Aorta (tissue), 5 donors: ENCODE data around the gene EXD3. TPM values are rescaled to one million over a fixed set of nuclear protein-coding genes. Genes with fewer than 3 reads are reported as not detected.
A peak's percentile ranks its signal among the peaks of the same experiment; 100 is the strongest.

ENCODE experiments used
- ATAC-seq: fragments of 200-7000 bp; cut with Tn5 transposase; one replicate; pipeline ENCODE4 v1.9.1; 2022; ENCODE audit warnings: moderate library complexity; ENCODE audit not compliant: low FRiP score
- DNase-seq, 2 donors: peaks; one replicate each; pipeline ENCODE4 v3.0.0-alpha.2; 2020
- H3K27ac ChIP-seq, 2 donors: one replicate each; pipeline ENCODE4 v1.5.1; 2013; ENCODE audit warnings: low read length in 2 of 2, mild to moderate bottlenecking in 2 of 2, moderate library complexity in 2 of 2, control low read depth in 1 of 2, inconsistent platforms in 1 of 2, low read depth in 1 of 2
- H3K27me3 ChIP-seq, 2 donors: one replicate each; pipeline ENCODE4 v1.6.1; 2013; ENCODE audit warnings: control low read depth in 1 of 2, low read length in 1 of 2, mild to moderate bottlenecking in 1 of 2, moderate library complexity in 1 of 2; ENCODE audit not compliant: insufficient read depth in 2 of 2, control insufficient read depth in 1 of 2
- H3K36me3 ChIP-seq, 2 donors: one replicate each; pipeline ENCODE4 v1.6.1; 2013; ENCODE audit warnings: control low read depth in 1 of 2, low read length in 1 of 2, mild to moderate bottlenecking in 1 of 2; ENCODE audit not compliant: insufficient read depth in 2 of 2, control insufficient read depth in 1 of 2
- H3K4me1 ChIP-seq, 2 donors: one replicate each; pipeline ENCODE4 v1.6.1; 2013; ENCODE audit warnings: low read length in 2 of 2, control low read depth in 1 of 2, mild to moderate bottlenecking in 1 of 2, moderate library complexity in 1 of 2; ENCODE audit not compliant: insufficient read depth in 2 of 2, control insufficient read depth in 1 of 2
- H3K4me3 ChIP-seq, 2 donors: one replicate each; pipeline ENCODE4 v1.5.1; 2013; ENCODE audit warnings: low read length in 2 of 2, control low read depth in 1 of 2, mild to moderate bottlenecking in 1 of 2
- H3K9me3 ChIP-seq: one replicate; pipeline ENCODE4 v1.6.1; 2013; ENCODE audit warnings: mild to moderate bottlenecking, low read length; ENCODE audit not compliant: control insufficient read depth
- WGBS, 2 donors: extraction: QIAGEN DNeasy Blood & Tissue Kit; methylation state at CpG; one replicate each; pipeline ENCODE4 v1.1.7; 2013; 5-methylcytosine and 5-hydroxymethylcytosine counted together
- intact Hi-C, 2 donors: fragments of 100-400 bp; cut with DNase I; formaldehyde crosslinking; loops; one replicate each; pipeline versions ENCODE4 v1.14.2 to v1.15.0; 2022
- polyA plus RNA-seq, 2 donors: library from polyadenylated mRNA; stranded (reverse); fragments of 200-250 nt; gene quantifications; one replicate each; pipeline ENCODE4 v1.2.3, GENCODE V29; 2013
- total RNA-seq, 2 donors: library from RNA; stranded (reverse); fragmentation: NEBNext Ultra II Directional; extraction: Animal tissue kit (Norgen Biotek cat#: 25700); gene quantifications; one replicate each; pipeline ENCODE4 v1.2.1, GENCODE V29; 2021
- donor health status: healthy with polysubstance abuse.
- donor health status: Bipolar disorder and iron deficiency.
- donor health status: DM: no; HTN: no; CAD: no.
- donor health status: DM: no; HTN: no; CAD: no.
- donor health status: DM: yes; HTN: yes; CAD: no.

EXD3 gene
- total and polyA plus RNA-seq, 4 donors = 15.9 to 96.8 (median 30.0) TPM

DNA sequence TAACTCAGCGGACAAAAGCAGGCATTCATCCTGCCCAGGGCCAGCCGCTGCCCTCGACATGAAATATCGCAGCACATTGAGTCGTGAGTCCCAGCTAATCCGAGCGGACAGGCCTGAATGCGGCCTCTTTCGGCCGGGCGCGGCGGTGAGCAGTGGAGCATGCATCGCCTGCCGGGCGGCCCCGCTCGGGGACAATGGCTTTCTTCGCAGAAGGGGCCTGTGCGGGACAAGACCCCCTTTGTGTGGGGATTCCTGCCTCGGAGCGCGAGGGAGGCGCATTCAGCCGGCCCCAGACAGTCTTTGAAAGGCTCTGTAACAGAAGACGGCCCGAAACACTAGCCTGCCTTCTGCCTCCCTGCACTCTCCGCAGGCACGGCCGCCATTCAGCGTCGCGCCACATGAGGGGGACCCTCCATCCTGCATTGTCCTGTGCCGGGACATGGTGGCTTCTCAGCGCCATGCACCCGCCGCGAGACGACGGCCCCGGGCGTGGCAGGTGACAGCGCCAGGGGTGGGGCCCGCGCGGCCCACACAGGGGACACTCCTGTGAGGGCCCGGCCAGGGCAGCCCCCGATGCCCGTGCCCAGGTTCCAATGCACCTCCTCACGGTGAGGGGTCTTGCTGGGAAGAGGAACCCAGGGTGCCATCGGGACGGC lies 52.0 kb downstream of the EXD3 start:
- ATAC-seq (no peak), DNase-seq (peak; percentile 37 to 71)
- no peaks in the 10 kb centered on the region for H3K36me3 ChIP-seq
- intact Hi-C loops = no loop called here
- no peak overlapping the region for H3K27ac ChIP-seq
- H3K27me3 ChIP-seq = no peaks in the 10 kb centered on the region
- H3K9me3 ChIP-seq = no peaks in the 10 kb centered on the region
- H3K4me3 ChIP-seq = no peak overlapping the region
- WGBS, 2 donors = 93% methylated on average over 52 of the region's 52 CpGs
- H3K4me1 ChIP-seq = no peaks in the 10 kb centered on the region

DNA sequence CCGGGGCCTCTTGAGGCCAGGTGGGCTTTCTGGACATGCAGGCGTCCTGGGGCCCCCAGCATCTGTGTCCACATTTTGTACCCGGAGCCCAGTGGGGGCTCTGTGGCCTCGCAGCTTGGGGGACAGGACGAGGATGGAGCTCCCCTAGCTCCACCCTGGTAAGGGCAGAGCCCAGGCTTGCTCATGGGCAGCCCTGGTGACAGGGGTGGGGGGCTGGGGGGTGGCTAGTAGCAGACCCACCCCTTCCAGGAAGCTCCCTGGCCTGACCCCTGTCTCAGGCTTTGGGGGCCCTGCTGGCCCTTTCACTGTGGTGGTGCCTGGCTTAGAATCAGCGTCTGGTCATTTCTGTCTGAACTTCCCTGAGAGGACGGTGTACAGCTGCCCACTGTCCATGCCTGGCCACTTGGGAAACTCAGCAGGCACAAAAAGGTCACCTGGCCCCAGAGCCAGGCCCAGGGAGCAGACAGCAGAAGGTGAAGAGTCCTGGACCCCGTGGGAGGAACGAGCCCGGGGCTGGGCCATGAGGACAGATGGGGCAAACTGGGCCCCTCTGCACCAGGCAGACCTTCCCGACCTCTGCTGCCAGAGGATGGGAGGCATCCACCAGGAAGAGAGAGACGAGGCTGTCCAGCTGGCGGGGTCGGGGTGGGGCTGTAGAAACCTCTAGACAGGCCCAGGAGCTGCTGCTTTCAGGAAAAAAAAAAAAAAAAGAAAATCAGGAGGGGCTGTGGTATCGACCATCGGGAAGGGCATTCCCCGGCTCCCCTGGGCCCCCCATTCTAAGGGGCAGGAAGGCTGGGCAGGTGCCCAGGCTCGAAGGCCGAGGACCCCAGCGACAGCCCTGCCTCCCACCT lies 52.8 kb downstream of the EXD3 start:
- no peak overlapping the region for H3K4me3 ChIP-seq
- no peaks in the 10 kb centered on the region for H3K27me3 ChIP-seq
- WGBS, 2 donors = 89 to 92% methylated on average over 20 of the region's 20 CpGs
- H3K4me1 ChIP-seq = no peaks in the 10 kb centered on the region
- no peaks in the 10 kb centered on the region for H3K36me3 ChIP-seq
- DNase-seq (peak; percentile 25 to 46), ATAC-seq (no peak)
- intact Hi-C loops = no loop called here
- H3K9me3 ChIP-seq = no peaks in the 10 kb centered on the region
- H3K27ac ChIP-seq = no peak overlapping the region

DNA sequence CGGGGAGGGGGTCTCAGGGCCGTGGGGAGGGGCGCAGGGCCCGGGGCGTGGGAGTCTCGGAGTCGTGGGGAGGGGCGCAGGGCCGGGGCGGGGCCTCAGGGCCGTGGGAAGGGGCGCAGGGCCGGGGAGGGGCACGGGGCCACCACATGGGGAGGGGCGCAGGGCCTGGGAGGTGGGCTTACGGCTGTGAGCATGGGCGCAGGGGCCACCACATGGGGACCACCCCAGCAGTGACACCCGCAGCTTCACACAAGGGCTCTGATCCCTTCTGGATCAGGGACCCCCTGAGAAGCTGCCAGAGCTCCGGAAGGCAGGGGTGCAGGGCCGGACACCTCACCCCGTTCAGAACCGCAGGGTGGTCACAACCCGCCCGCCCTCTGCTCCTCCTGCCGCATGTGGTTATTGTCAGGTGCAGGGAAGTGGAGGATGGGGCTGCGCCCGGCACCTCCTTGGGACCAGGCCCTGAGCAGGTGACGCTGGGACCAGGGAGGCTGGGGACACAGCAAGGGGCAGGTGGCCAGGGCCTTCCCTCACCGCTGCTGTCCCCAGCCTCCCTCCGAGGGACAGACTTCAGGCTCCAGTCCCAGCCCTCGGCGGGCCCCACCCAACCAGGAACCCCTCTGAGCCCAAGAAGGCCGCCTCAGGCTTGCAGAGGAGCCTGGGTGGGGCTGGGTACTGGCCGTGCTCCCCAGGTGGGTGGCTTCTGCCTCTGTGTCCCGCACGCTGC lies 53.7 kb downstream of the EXD3 start:
- H3K27ac ChIP-seq = no peak overlapping the region
- ATAC-seq (no peak), DNase-seq (peak in 1 of 2 donors; percentile 68)
- WGBS, 2 donors = 82 to 86% methylated on average over 26 to 36 of the region's 36 CpGs
- no peaks in the 10 kb centered on the region for H3K4me1 ChIP-seq
- H3K4me3 ChIP-seq = no peak overlapping the region
- H3K9me3 ChIP-seq = no peaks in the 10 kb centered on the region
- no peaks in the 10 kb centered on the region for H3K36me3 ChIP-seq
- no peaks in the 10 kb centered on the region for H3K27me3 ChIP-seq
- intact Hi-C loops = no loop called here

DNA sequence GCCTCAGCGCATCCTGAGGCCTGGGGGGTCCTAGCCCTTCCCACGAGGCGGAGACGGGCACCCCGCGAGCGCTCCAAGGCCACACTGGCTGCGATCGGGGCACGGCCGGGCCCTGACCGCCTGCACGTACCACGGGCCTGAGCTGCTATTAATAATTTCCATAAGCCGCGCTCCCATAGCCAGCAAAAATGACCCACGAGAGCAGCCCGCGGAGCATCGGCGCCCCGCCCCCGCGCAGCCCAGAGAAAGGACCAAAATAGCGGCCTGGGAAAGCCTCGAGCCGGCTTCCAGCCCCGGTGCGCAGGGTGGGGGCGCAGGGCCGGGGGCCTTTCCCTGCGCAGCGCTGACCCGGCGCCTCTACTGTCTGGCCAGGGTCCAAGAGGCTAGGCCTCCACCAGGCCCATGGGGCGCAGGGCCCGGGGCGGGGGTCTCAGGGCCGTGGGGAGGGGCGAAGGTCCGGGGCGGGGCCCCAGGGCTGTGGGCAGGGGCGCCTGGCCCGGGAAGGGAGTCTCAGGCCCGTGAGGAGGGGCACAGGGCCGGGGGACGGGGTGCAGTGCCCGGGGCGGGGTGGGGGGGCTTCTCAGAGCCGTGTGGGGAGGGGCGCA lies 54.4 kb downstream of the EXD3 start:
- Histone ChIP-seq H3K27me3 (no peaks in the 10 kb centered on the region), H3K36me3 (no peaks in the 10 kb centered on the region), H3K27ac (no peak overlapping the region), H3K4me1 (no peaks in the 10 kb centered on the region), H3K4me3 (no peak overlapping the region), H3K9me3 (no peaks in the 10 kb centered on the region)
- intact Hi-C loops = no loop called here
- ATAC-seq = peak; percentile 27
- peak; percentile 62 to 80 for DNase-seq
- WGBS, 2 donors = 6 to 22% methylated on average over 43 to 51 of the region's 51 CpGs

DNA sequence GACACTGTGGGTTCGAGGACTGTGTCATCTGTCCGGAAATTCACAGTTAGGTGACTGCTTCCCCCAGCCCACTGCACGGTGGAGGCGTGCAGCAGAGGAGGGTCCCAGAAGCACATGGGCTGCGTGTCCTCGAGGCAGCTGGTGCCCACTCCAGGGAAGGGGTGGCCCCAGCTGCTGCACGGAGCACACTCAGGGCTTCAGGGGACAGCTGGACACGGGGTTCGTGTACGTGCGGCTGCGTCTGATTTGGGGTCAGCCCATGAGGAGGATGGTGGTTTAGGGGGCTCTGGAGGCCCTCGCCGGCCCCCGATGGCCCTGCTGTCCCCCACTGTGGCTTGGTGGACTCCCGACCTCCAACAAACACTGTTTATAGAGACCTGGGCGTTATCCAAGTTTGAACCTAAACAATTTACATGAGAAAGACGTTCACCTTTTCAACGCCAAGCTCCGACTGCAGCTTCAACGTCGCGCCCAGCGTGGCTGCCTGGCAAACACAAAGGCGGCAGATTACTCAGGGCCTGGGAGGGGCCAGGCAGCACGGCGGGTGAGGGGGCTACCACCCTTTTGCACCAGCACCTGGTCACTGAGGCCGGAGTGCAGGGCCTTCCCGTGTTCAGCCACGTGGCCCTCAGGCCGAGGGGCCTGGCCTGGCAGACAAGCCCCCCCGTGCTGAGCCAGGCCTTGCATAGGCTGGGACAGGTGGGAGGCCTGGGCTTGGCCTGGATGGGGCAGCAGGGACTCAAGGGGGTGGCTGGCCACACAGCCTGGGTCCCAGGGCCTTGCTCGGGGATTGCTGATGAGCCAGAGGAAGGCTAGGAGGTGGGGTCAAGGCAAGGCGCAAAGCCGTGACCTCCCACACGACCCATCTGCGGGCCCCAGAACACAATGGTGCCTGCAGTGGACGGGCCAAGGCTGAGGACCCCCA lies 55.2 kb downstream of the EXD3 start:
- WGBS, 2 donors = 82 to 86% methylated on average over 38 of the region's 38 CpGs
- no peak overlapping the region for H3K4me3 ChIP-seq
- H3K27ac ChIP-seq = no peak overlapping the region
- intact Hi-C loops = no loop called here
- H3K9me3 ChIP-seq = no peaks in the 10 kb centered on the region
- DNase-seq (peak in 1 of 2 donors; percentile 64), ATAC-seq (no peak)
- no peaks in the 10 kb centered on the region for H3K27me3 ChIP-seq
- H3K4me1 ChIP-seq = no peaks in the 10 kb centered on the region
- H3K36me3 ChIP-seq = no peaks in the 10 kb centered on the region

DNA sequence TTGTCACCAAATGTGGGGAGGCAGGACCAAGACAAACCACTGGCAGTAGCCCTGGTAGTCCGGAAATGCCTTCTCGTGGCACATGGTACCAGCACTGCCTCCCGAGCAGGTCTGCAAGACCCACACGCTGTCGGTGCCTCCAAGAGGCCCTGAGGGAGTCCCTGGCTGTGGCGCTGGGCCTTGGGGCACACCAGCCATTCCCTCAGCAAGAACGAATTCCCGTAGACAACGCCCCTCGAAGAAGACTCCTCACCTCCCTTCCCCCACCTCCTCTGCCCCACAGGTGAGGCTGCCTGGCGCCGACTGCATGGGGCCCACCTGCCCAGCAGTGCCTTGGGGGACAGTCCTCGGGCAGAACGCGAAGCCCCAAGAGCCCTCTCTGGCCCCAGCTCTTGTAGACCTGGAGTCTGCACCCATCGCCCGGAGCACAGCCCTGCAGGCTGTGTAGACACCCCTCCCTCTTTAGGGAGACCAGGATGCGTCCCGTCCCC lies 56.0 kb downstream of the EXD3 start:
- H3K27ac ChIP-seq = no peak overlapping the region
- H3K4me1 ChIP-seq = no peaks in the 10 kb centered on the region
- intact Hi-C loops = no loop called here
- H3K9me3 ChIP-seq = no peaks in the 10 kb centered on the region
- 94 to 97% methylated on average over 19 of the region's 19 CpGs for WGBS, 2 donors
- no peaks in the 10 kb centered on the region for H3K27me3 ChIP-seq
- H3K36me3 ChIP-seq = no peaks in the 10 kb centered on the region
- DNase-seq = peak in 1 of 2 donors; percentile 73
- no peak for ATAC-seq
- no peak overlapping the region for H3K4me3 ChIP-seq

DNA sequence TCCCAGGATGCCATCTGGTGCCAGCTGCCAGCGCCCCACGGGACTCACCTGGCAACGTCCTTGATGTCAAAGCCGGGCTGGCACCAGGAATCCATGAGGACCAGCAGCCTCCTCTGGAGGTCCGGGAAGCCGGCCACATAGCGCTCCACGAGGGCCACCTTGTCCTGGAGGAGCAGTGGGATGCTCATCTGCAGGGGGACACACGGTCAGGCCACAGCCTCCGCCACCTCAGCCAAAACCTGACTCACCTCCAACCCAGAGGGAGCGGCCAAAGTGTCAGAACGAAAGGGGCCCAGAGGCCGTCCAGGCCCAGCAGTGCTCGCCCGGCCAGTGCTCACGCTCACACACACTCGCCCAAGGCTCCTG lies 56.5 kb downstream of the EXD3 start:
- H3K27me3 ChIP-seq = no peaks in the 10 kb centered on the region
- intact Hi-C loops = no loop called here
- H3K36me3 ChIP-seq = no peaks in the 10 kb centered on the region
- peak in 1 of 2 donors; percentile 74 for DNase-seq
- no peaks in the 10 kb centered on the region for H3K4me1 ChIP-seq
- no peak overlapping the region for H3K27ac ChIP-seq
- no peak overlapping the region for H3K4me3 ChIP-seq
- ATAC-seq = no peak
- no peaks in the 10 kb centered on the region for H3K9me3 ChIP-seq
- WGBS, 2 donors = 85 to 90% methylated on average over 17 of the region's 17 CpGs
